Thymus (tissue), 14 donors: ENCODE measurements around the gene ING2. TPM values are rescaled to one million over a fixed set of nuclear protein-coding genes. Genes with fewer than 3 reads are reported as not detected.
"Not testable (repeated sequence)": the region's sequence is repeated elsewhere in the genome, so short reads cannot be mapped to it uniquely, and the experiment has no call there.

ENCODE experiments used
- DNase-seq, 9 donors: peaks; one replicate each; pipeline ENCODE4 v3.0.0-alpha.2; 2013; ENCODE audit warnings: low spot score in 9 of 9, low read depth in 6 of 9, missing footprints in 1 of 9
- H3K27ac ChIP-seq, 2 donors: one replicate each; pipeline ENCODE4 v1.5.1; 2013; ENCODE audit warnings: control low read depth in 1 of 2, low read depth in 1 of 2, low read length in 1 of 2, mild to moderate bottlenecking in 1 of 2, moderate library complexity in 1 of 2
- H3K27me3 ChIP-seq, 2 donors: one replicate each; pipeline ENCODE4 v1.5.1; 2013; ENCODE audit warnings: low read length in 1 of 2; ENCODE audit not compliant: control insufficient read depth in 2 of 2, insufficient read depth in 1 of 2
- H3K36me3 ChIP-seq, 2 donors: one replicate each; pipeline ENCODE4 v1.5.1; 2013; ENCODE audit warnings: low read length in 1 of 2, mild to moderate bottlenecking in 1 of 2, moderate library complexity in 1 of 2; ENCODE audit not compliant: control insufficient read depth in 2 of 2, insufficient read depth in 2 of 2
- H3K4me1 ChIP-seq, 2 donors: one replicate each; pipeline ENCODE4 v1.5.1; 2013; ENCODE audit warnings: low read length in 2 of 2; ENCODE audit not compliant: control insufficient read depth in 2 of 2, insufficient read depth in 2 of 2
- H3K4me3 ChIP-seq, 2 donors: one replicate each; pipeline ENCODE4 v1.5.1; 2013; ENCODE audit warnings: low read length in 2 of 2, control low read depth in 1 of 2, mild to moderate bottlenecking in 1 of 2
- H3K9me3 ChIP-seq, 2 donors: one replicate each; pipeline ENCODE4 v1.5.1; 2013; ENCODE audit warnings: low read length in 1 of 2, mild to moderate bottlenecking in 1 of 2; ENCODE audit not compliant: control insufficient read depth in 2 of 2, insufficient read depth in 1 of 2
- WGBS: extraction: QIAGEN DNeasy Blood & Tissue Kit; methylation state at CpG from one replicate; pipeline ENCODE4 v1.1.7; 2013; 5-methylcytosine and 5-hydroxymethylcytosine counted together
- long read RNA-seq, 10 donors: transcript quantifications; one replicate each; lab custom pipeline, GENCODE V29; 2026
- polyA plus RNA-seq: library from polyadenylated mRNA; stranded (reverse); fragments of 200-250 nt; gene quantifications from one replicate; pipeline ENCODE4 v1.2.3, GENCODE V29; 2013
- total RNA-seq: library from RNA; stranded (reverse); fragments of 120-200 nt; gene quantifications from one replicate; pipeline ENCODE4 v1.2.4, GENCODE V29; 2013
- donor health status: healthy.

The ING2 gene
- total RNA-seq: 14.9 TPM
- 26.6 TPM for polyA plus RNA-seq
- long read RNA-seq, donor 1, partial matches to known transcripts: 0 of 2 reads
- long read RNA-seq, donor 1, other reads (novel, unspliced or antisense): 0 of 2 reads
- long read RNA-seq, donor 2: 0 reads
- long read RNA-seq, donor 3, transcript ING2-202 (2 exons, 599 nt): minor isoform, 6 of 53 reads
- long read RNA-seq, donor 3, transcript ING2-201 (2 exons, 1,189 nt): major isoform, 33 of 53 reads
- long read RNA-seq, donor 3, partial matches to known transcripts: 14 of 53 reads
- long read RNA-seq, donor 3, other reads (novel, unspliced or antisense): 0 of 53 reads
- long read RNA-seq, donor 4, transcript ING2-201 (2 exons, 1,189 nt): major isoform, 9 of 10 reads
- long read RNA-seq, donor 4, partial matches to known transcripts: 0 of 10 reads
- long read RNA-seq, donor 4, other reads (novel, unspliced or antisense): 0 of 10 reads
- long read RNA-seq, donor 5, transcript ING2-202 (2 exons, 599 nt): minor isoform, 9 of 75 reads
- long read RNA-seq, donor 5, transcript ING2-201 (2 exons, 1,189 nt): major isoform, 45 of 75 reads
- long read RNA-seq, donor 5, partial matches to known transcripts: 21 of 75 reads
- long read RNA-seq, donor 5, other reads (novel, unspliced or antisense): 0 of 75 reads
- long read RNA-seq, donor 6, transcript ING2-201 (2 exons, 1,189 nt): major isoform, 23 of 31 reads
- long read RNA-seq, donor 6, transcript ING2-202 (2 exons, 599 nt): minor isoform, 8 of 31 reads
- long read RNA-seq, donor 6, partial matches to known transcripts: 0 of 31 reads
- long read RNA-seq, donor 6, other reads (novel, unspliced or antisense): 0 of 31 reads
- long read RNA-seq, donor 7, transcript ING2-201 (2 exons, 1,189 nt): major isoform, 25 of 34 reads
- long read RNA-seq, donor 7, partial matches to known transcripts: 5 of 34 reads
- long read RNA-seq, donor 7, other reads (novel, unspliced or antisense): 0 of 34 reads
- long read RNA-seq, donor 8, transcript ING2-201 (2 exons, 1,189 nt): major isoform, 12 of 12 reads
- long read RNA-seq, donor 8, partial matches to known transcripts: 0 of 12 reads
- long read RNA-seq, donor 8, other reads (novel, unspliced or antisense): 0 of 12 reads
- long read RNA-seq, donor 9, transcript ING2-202 (2 exons, 599 nt): minor isoform, 7 of 20 reads
- long read RNA-seq, donor 9, transcript ING2-201 (2 exons, 1,189 nt): major isoform, 13 of 20 reads
- long read RNA-seq, donor 9, partial matches to known transcripts: 0 of 20 reads
- long read RNA-seq, donor 9, other reads (novel, unspliced or antisense): 0 of 20 reads
- long read RNA-seq, donor 10, transcript ING2-201 (2 exons, 1,189 nt): major isoform, 24 of 27 reads
- long read RNA-seq, donor 10, partial matches to known transcripts: 0 of 27 reads
- long read RNA-seq, donor 10, other reads (novel, unspliced or antisense): 0 of 27 reads

GRCh38 chr4:183504930-183505610 is at the start of gene ING2:
ING2 (plus strand) TSS chr4:183505058; CDS start chr4:183505196, 138 bp downstream.
- peak within 1 kb of the TSS; percentile 72 to 89 for H3K4me3 ChIP-seq
- H3K27me3 ChIP-seq: no peaks in the 10 kb centered on the region
- H3K9me3 ChIP-seq: no peaks in the 10 kb centered on the region
- peak within 1 kb of the TSS; percentile 96 to 99 for H3K27ac ChIP-seq
- H3K36me3 ChIP-seq: peaks cover 0 to under 1% of the 10 kb centered on the region in 2 donors
- peaks cover 7% of the 10 kb centered on the region in 2 donors for H3K4me1 ChIP-seq
- DNase-seq: peak in 6 of 9 donors; percentile 51 to 94 (median 68)
- WGBS: under 1% methylated on average over 68 of the region's 68 CpGs

- no peak for DNase-seq
- no peaks in the 10 kb centered on the region for H3K9me3 ChIP-seq
- no peak overlapping the region for H3K27ac ChIP-seq
- no peaks in the 10 kb centered on the region for H3K4me1 ChIP-seq
- WGBS: 42% methylated on average over 7 of the region's 7 CpGs
- peaks cover 4 to 23% of the 10 kb centered on the region in 2 donors for H3K36me3 ChIP-seq
- no peaks in the 10 kb centered on the region for H3K27me3 ChIP-seq
- no peak overlapping the region for H3K4me3 ChIP-seq
These were observed 49.2 kb upstream of the ING2 start for GRCh38 chr4:183455431-183456195.

GRCh38 chr4:183458005-183458404 is 46.9 kb upstream of the ING2 start:
- WGBS: 78% methylated on average over 5 of the region's 5 CpGs
- Histone ChIP-seq H3K4me1 (no peaks in the 10 kb centered on the region), H3K9me3 (no peaks in the 10 kb centered on the region), H3K4me3 (no peak overlapping the region), H3K27ac (no peak overlapping the region), H3K36me3 (peaks cover 0 to 11% of the 10 kb centered on the region in 2 donors), H3K27me3 (no peaks in the 10 kb centered on the region)
- DNase-seq: no peak

- not testable (repeated sequence) for H3K4me1 ChIP-seq, DNase-seq, H3K4me3 ChIP-seq, H3K36me3 ChIP-seq, H3K27me3 ChIP-seq, H3K9me3 ChIP-seq, H3K27ac ChIP-seq
- 62% methylated on average over 8 of the region's 11 CpGs for WGBS
These were observed 40.8 kb upstream of the ING2 start for GRCh38 chr4:183463903-183464619.

GRCh38 chr4:183465879-183466278 is 39.0 kb upstream of the ING2 start:
- not testable (repeated sequence) for H3K36me3 ChIP-seq, DNase-seq, H3K27me3 ChIP-seq, H3K4me1 ChIP-seq, H3K4me3 ChIP-seq, H3K27ac ChIP-seq, H3K9me3 ChIP-seq
- WGBS: 61% methylated on average over 5 of the region's 5 CpGs

GRCh38 chr4:183467246-183467645 is 37.6 kb upstream of the ING2 start:
- H3K4me3 ChIP-seq: no peak overlapping the region
- no peaks in the 10 kb centered on the region for H3K4me1 ChIP-seq
- DNase-seq: no peak
- no peaks in the 10 kb centered on the region for H3K27me3 ChIP-seq
- H3K9me3 ChIP-seq: no peaks in the 10 kb centered on the region
- no peaks in the 10 kb centered on the region for H3K36me3 ChIP-seq
- WGBS: 90% methylated on average over 3 of the region's 3 CpGs
- no peak overlapping the region for H3K27ac ChIP-seq

- Histone ChIP-seq H3K27me3 (no peaks in the 10 kb centered on the region), H3K36me3 (no peaks in the 10 kb centered on the region), H3K9me3 (no peaks in the 10 kb centered on the region), H3K4me3 (no peak overlapping the region), H3K4me1 (no peaks in the 10 kb centered on the region), H3K27ac (no peak overlapping the region)
- 55% methylated on average over 7 of the region's 7 CpGs for WGBS
- no peak for DNase-seq
These were observed 36.4 kb upstream of the ING2 start for GRCh38 chr4:183468210-183469095.
